Brain microvascular endothelial cell (primary cell): Measurements from ENCODE around the gene STMN1.

Source experiments
- DNase-seq: peaks from one replicate; pipeline ENCODE4 v3.0.0-alpha.2; 2020
- H3K27ac ChIP-seq: fragments of 250-450 bp; sonication (Bioruptor Pico); 2 replicates; pipeline ENCODE4 v1.5.1; 2020; ENCODE audit warnings: mild to moderate bottlenecking, moderate library complexity
- H3K27me3 ChIP-seq: fragments of 250-450 bp; sonication (Bioruptor Pico); replicated peaks from 2 replicates; pipeline ENCODE4 v1.5.1; 2020; ENCODE audit warnings: mild to moderate bottlenecking
- H3K36me3 ChIP-seq: fragments of 250-450 bp; sonication (Bioruptor Pico); replicated peaks from 2 replicates; pipeline ENCODE4 v1.5.1; 2020; ENCODE audit warnings: mild to moderate bottlenecking
- H3K4me3 ChIP-seq: 2 replicates; pipeline ENCODE4 v1.5.1; 2011; ENCODE audit warnings: low read depth, mild to moderate bottlenecking, control low read depth, low read length, moderate library complexity
- CTCF ChIP-seq: IDR thresholded peaks from 2 replicates; pipeline ENCODE4 v1.5.1; 2011; ENCODE audit warnings: low read depth, mild to moderate bottlenecking, moderate library complexity, low read length, control low read depth, inconsistent platforms; ENCODE audit errors: missing control alignments
- in situ Hi-C: cut with HindIII; loops from 2 replicates; pipeline ENCODE4 v1.10.0; 2017; ENCODE audit warnings: low sequenced_read_pairs, low pct_ligation_motif_present

The STMN1 gene

GRCh38 chr1:25905680-25906643 lies at the start of gene STMN1:
Gene STMN1, minus strand, starts transcription at chr1:25906419. Its CDS starts 1,743 bp downstream, at chr1:25904676.
- DNase-seq = peak; percentile 76
- peaks cover 8% of the 10 kb centered on the region for H3K36me3 ChIP-seq
- in situ Hi-C loops = no loop called here
- H3K27ac ChIP-seq = peak within 1 kb of the TSS; percentile 72
- TF ChIP-seq CTCF = no peak
- H3K27me3 ChIP-seq = no peaks in the 10 kb centered on the region
- peak within 1 kb of the TSS; percentile 80 for H3K4me3 ChIP-seq

- H3K4me3 ChIP-seq = no peak overlapping the region
- no peak for DNase-seq
- no peak overlapping the region for H3K27ac ChIP-seq
- in situ Hi-C loops = no loop called here
- H3K36me3 ChIP-seq = no peaks in the 10 kb centered on the region
- no peak for TF ChIP-seq CTCF
- H3K27me3 ChIP-seq = no peaks in the 10 kb centered on the region
Observed at GRCh38 chr1:25955553-25955952, 49.3 kb upstream of the STMN1 start.

- in situ Hi-C loops = no loop called here
- Histone ChIP-seq H3K4me3 (no peak overlapping the region), H3K27me3 (no peaks in the 10 kb centered on the region), H3K27ac (no peak overlapping the region), H3K36me3 (no peaks in the 10 kb centered on the region)
- TF ChIP-seq CTCF = no peak
- DNase-seq = no peak
Observed at GRCh38 chr1:25954282-25954938, 48.2 kb upstream of the STMN1 start.

- no peaks in the 10 kb centered on the region for H3K36me3 ChIP-seq
- in situ Hi-C loops = no loop called here
- no peak overlapping the region for H3K27ac ChIP-seq
- no peaks in the 10 kb centered on the region for H3K27me3 ChIP-seq
- no peak for TF ChIP-seq CTCF
- DNase-seq = peak; percentile 10
- H3K4me3 ChIP-seq = no peak overlapping the region
Observed at GRCh38 chr1:25952841-25953401, 46.7 kb upstream of the STMN1 start.

GRCh38 chr1:25948641-25949040 lies 42.4 kb upstream of the STMN1 start:
- in situ Hi-C loops = no loop called here
- no peak for TF ChIP-seq CTCF

More at GRCh38 chr1:25948641-25949040, 42.4 kb upstream of the STMN1 start:
- Histone ChIP-seq H3K27ac (no peak overlapping the region), H3K4me3 (no peak overlapping the region), H3K36me3 (no peaks in the 10 kb centered on the region), H3K27me3 (no peaks in the 10 kb centered on the region)
- DNase-seq = no peak
